GM12874 (cell line): ENCODE results near the gene RBAK.

ENCODE experiments used
- CTCF ChIP-seq: IDR thresholded peaks from 2 replicates; pipeline ENCODE4 v1.5.1; 2011; ENCODE audit warnings: low read depth, mild to moderate bottlenecking, control low read depth, low read length, moderate library complexity; ENCODE audit not compliant: insufficient read depth

RBAK gene

GRCh38 chr7:5053175-5053574, 7.5 kb downstream of the RBAK start:
- TF ChIP-seq CTCF, result no peak

- no peak for TF ChIP-seq CTCF
These were observed 18.0 kb downstream of the RBAK start for GRCh38 chr7:5063698-5064097.

GRCh38 chr7:5064391-5065106, 18.9 kb downstream of the RBAK start:
- no peak for TF ChIP-seq CTCF

GRCh38 chr7:5065107-5065407, 19.4 kb downstream of the RBAK start:
- TF ChIP-seq CTCF, result no peak

- no peak for TF ChIP-seq CTCF
These were observed 22.9 kb downstream of the RBAK start for GRCh38 chr7:5068521-5068920.

- TF ChIP-seq CTCF, result no peak
These were observed 24.5 kb downstream of the RBAK start for GRCh38 chr7:5070206-5070605.

GRCh38 chr7:5077740-5078139, 32.1 kb downstream of the RBAK start:
- TF ChIP-seq CTCF, result no peak

GRCh38 chr7:5082806-5083205, 37.1 kb downstream of the RBAK start:
- TF ChIP-seq CTCF, result no peak
